Suppressor macrophage treated with lipopolysaccharide for 4 hours (primary cell): Measurements from ENCODE around the gene ETV6.
A peak's percentile ranks its signal among the peaks of the same experiment; 100 is the strongest.

Experiments used
- DNase-seq: peaks from one replicate; pipeline ENCODE4 v3.0.0-alpha.2; 2020

The ETV6 gene

GRCh38 chr12:11836282-11837151 lies 187.0 kb downstream of the ETV6 start:
- DNase-seq, result peak; percentile 98

GRCh38 chr12:11837216-11837934 lies 187.9 kb downstream of the ETV6 start:
- DNase-seq, result peak; percentile 29

- DNase-seq, result peak; percentile 39
Measured at GRCh38 chr12:11838403-11838802, 188.9 kb downstream of the ETV6 start.

GRCh38 chr12:11839091-11839641 lies 189.7 kb downstream of the ETV6 start:
- DNase-seq, result peak; percentile 94

GRCh38 chr12:11840366-11840765 lies 190.9 kb downstream of the ETV6 start:
- peak; percentile 44 for DNase-seq

GRCh38 chr12:11846488-11846887 lies 197.0 kb downstream of the ETV6 start:
- no peak for DNase-seq

- no peak for DNase-seq
Measured at GRCh38 chr12:11847539-11847938, 198.1 kb downstream of the ETV6 start.

- DNase-seq, result no peak
Measured at GRCh38 chr12:11849757-11850504, 200.5 kb downstream of the ETV6 start.

- no peak for DNase-seq
Measured at GRCh38 chr12:11853126-11853525, 203.7 kb downstream of the ETV6 start.

GRCh38 chr12:11854011-11854499 lies 204.6 kb downstream of the ETV6 start:
- no peak for DNase-seq

- peak; percentile 60 for DNase-seq
Measured at GRCh38 chr12:11855983-11856374, 206.5 kb downstream of the ETV6 start.

- DNase-seq, result peak; percentile 93
Measured at GRCh38 chr12:11856971-11857370, 207.5 kb downstream of the ETV6 start.

GRCh38 chr12:11859705-11860425 lies 210.4 kb downstream of the ETV6 start:
- no peak for DNase-seq

- DNase-seq, result no peak
Measured at GRCh38 chr12:11861155-11861863, 211.8 kb downstream of the ETV6 start.

GRCh38 chr12:11861864-11862600 lies 212.6 kb downstream of the ETV6 start:
- no peak for DNase-seq

GRCh38 chr12:11862798-11863197 lies 213.3 kb downstream of the ETV6 start:
- DNase-seq, result peak; percentile 92

GRCh38 chr12:11863478-11863906 lies 214.0 kb downstream of the ETV6 start:
- no peak for DNase-seq

GRCh38 chr12:11863988-11864387 lies 214.5 kb downstream of the ETV6 start:
- peak; percentile 63 for DNase-seq

- DNase-seq, result no peak
Measured at GRCh38 chr12:11865824-11866223, 216.3 kb downstream of the ETV6 start.

GRCh38 chr12:11868027-11868426 lies 218.6 kb downstream of the ETV6 start:
- DNase-seq, result no peak

- DNase-seq, result no peak
Measured at GRCh38 chr12:11869406-11869805, 219.9 kb downstream of the ETV6 start.
